ENCODE results near the gene SMR3A. TPM values are rescaled to one million over a fixed set of nuclear protein-coding genes. Genes with fewer than 3 reads are reported as not detected.

SMR3A gene
- not detected in 2 replicates for polyA plus RNA-seq (2013)

- H3K4me2 ChIP-seq (ENCODE audit: low read length) = no peak within 1 kb of the TSS
- no peaks in the 10 kb centered on the region for H3K36me3 ChIP-seq (ENCODE audit: control insufficient read depth in 1 of 2, insufficient read depth in 2 of 2, low read length in 2 of 2)
- no peak within 1 kb of the TSS for H4K91ac ChIP-seq (ENCODE audit: low read depth, low read length)
- no peak within 1 kb of the TSS for H4K8ac ChIP-seq (ENCODE audit: low read depth, low read length)
- H3K27me3 ChIP-seq (ENCODE audit: insufficient read depth, low read length) = no peaks in the 10 kb centered on the region
- no peak within 1 kb of the TSS for H2BK12ac ChIP-seq (ENCODE audit: low read length)
- H3K27ac ChIP-seq (ENCODE audit: low read depth, low read length) = no peak within 1 kb of the TSS
- no peak within 1 kb of the TSS for H3K9ac ChIP-seq (ENCODE audit: low read length)
- no peak within 1 kb of the TSS for H3K18ac ChIP-seq (ENCODE audit: low read length)
- H3K23ac ChIP-seq (ENCODE audit: low read length) = no peak within 1 kb of the TSS
- no peak within 1 kb of the TSS for H2AK5ac ChIP-seq (ENCODE audit: low read length)
- H3K4me3 ChIP-seq (ENCODE audit: low read depth, low read length) = no peak within 1 kb of the TSS
- H3K79me1 ChIP-seq (ENCODE audit: low read length) = no peaks in the 10 kb centered on the region
- H2BK120ac ChIP-seq (ENCODE audit: insufficient read depth, low read length, poor library complexity) = no peak within 1 kb of the TSS
- H3K4ac ChIP-seq (ENCODE audit: low read depth, low read length) = no peak within 1 kb of the TSS
- H2BK5ac ChIP-seq (ENCODE audit: low read depth, low read length, poor library complexity) = no peak within 1 kb of the TSS
- H4K12ac ChIP-seq (ENCODE audit: low read depth, low read length) = no peak within 1 kb of the TSS
- H3K4me1 ChIP-seq (ENCODE audit: control insufficient read depth in 1 of 2, insufficient read depth in 2 of 2, low read length in 2 of 2) = no peaks in the 10 kb centered on the region
- no peak for DNase-seq
- no peak within 1 kb of the TSS for H3K14ac ChIP-seq (ENCODE audit: low read length)
- WGBS (ENCODE audit: extremely low coverage, insufficient coverage, insufficient read length) = no CpG with 5 or more reads among the region's 3 CpGs
- H3K9me3 ChIP-seq (ENCODE audit: insufficient read depth, low read depth, low read length) = no peaks in the 10 kb centered on the region
- no peaks in the 10 kb centered on the region for H3K79me2 ChIP-seq (ENCODE audit: control insufficient read depth, insufficient read depth, low read length, poor library complexity)
- no peak within 1 kb of the TSS for H2AFZ ChIP-seq (ENCODE audit: insufficient read depth, low read length, poor library complexity)
Measured at GRCh38 chr4:70360460-70360859, at the start of gene SMR3A. SMR3A (plus strand) TSS chr4:70360760; CDS start chr4:70362116, 1,356 bp downstream.

GRCh38 chr4:70313736-70314135 is 46.8 kb upstream of the SMR3A start:
- Histone ChIP-seq H3K14ac (ENCODE audit: low read length) (no peak overlapping the region), H2BK5ac (ENCODE audit: low read depth, low read length, poor library complexity) (no peak overlapping the region), H4K91ac (ENCODE audit: low read depth, low read length) (no peak overlapping the region)

GRCh38 chr4:70315928-70316327 is 44.6 kb upstream of the SMR3A start:
- Histone ChIP-seq H3K4me1 (ENCODE audit: control insufficient read depth in 1 of 2, insufficient read depth in 2 of 2, low read length in 2 of 2) (no peaks in the 10 kb centered on the region), H3K23ac (ENCODE audit: low read length) (no peak overlapping the region), H3K36me3 (ENCODE audit: control insufficient read depth in 1 of 2, insufficient read depth in 2 of 2, low read length in 2 of 2) (no peaks in the 10 kb centered on the region), H3K79me1 (ENCODE audit: low read length) (no peaks in the 10 kb centered on the region), H3K9ac (ENCODE audit: low read length) (no peak overlapping the region), H2BK12ac (ENCODE audit: low read length) (no peak overlapping the region), H3K27me3 (ENCODE audit: insufficient read depth, low read length) (no peaks in the 10 kb centered on the region), H3K4me3 (ENCODE audit: low read depth, low read length) (no peak overlapping the region), H3K79me2 (ENCODE audit: control insufficient read depth, insufficient read depth, low read length, poor library complexity) (no peaks in the 10 kb centered on the region), H3K4me2 (ENCODE audit: low read length) (no peak overlapping the region), H4K8ac (ENCODE audit: low read depth, low read length) (no peak overlapping the region), H3K14ac (ENCODE audit: low read length) (no peak overlapping the region), H3K9me3 (ENCODE audit: insufficient read depth, low read depth, low read length) (no peaks in the 10 kb centered on the region), H2BK120ac (ENCODE audit: insufficient read depth, low read length, poor library complexity) (no peak overlapping the region), H2AK5ac (ENCODE audit: low read length) (no peak overlapping the region), H3K27ac (ENCODE audit: low read depth, low read length) (no peak overlapping the region), H2AFZ (ENCODE audit: insufficient read depth, low read length, poor library complexity) (no peak overlapping the region), H2BK5ac (ENCODE audit: low read depth, low read length, poor library complexity) (no peak overlapping the region), H4K91ac (ENCODE audit: low read depth, low read length) (no peak overlapping the region), H3K18ac (ENCODE audit: low read length) (no peak overlapping the region), H4K12ac (ENCODE audit: low read depth, low read length) (no peak overlapping the region), H3K4ac (ENCODE audit: low read depth, low read length) (no peak overlapping the region)
- no CpG with 5 or more reads among the region's 1 CpG for WGBS (ENCODE audit: extremely low coverage, insufficient coverage, insufficient read length)
- no peak for DNase-seq

More at GRCh38 chr4:70313736-70314135, 46.8 kb upstream of the SMR3A start:
- Histone ChIP-seq H3K27ac (ENCODE audit: low read depth, low read length) (no peak overlapping the region), H3K4me2 (ENCODE audit: low read length) (no peak overlapping the region), H3K9me3 (ENCODE audit: insufficient read depth, low read depth, low read length) (no peaks in the 10 kb centered on the region), H3K79me1 (ENCODE audit: low read length) (no peaks in the 10 kb centered on the region), H3K36me3 (ENCODE audit: control insufficient read depth in 1 of 2, insufficient read depth in 2 of 2, low read length in 2 of 2) (no peaks in the 10 kb centered on the region), H3K9ac (ENCODE audit: low read length) (no peak overlapping the region), H3K4me3 (ENCODE audit: low read depth, low read length) (no peak overlapping the region), H2BK120ac (ENCODE audit: insufficient read depth, low read length, poor library complexity) (no peak overlapping the region), H3K27me3 (ENCODE audit: insufficient read depth, low read length) (no peaks in the 10 kb centered on the region), H3K18ac (ENCODE audit: low read length) (no peak overlapping the region), H4K8ac (ENCODE audit: low read depth, low read length) (no peak overlapping the region), H4K12ac (ENCODE audit: low read depth, low read length) (no peak overlapping the region), H2AFZ (ENCODE audit: insufficient read depth, low read length, poor library complexity) (no peak overlapping the region), H2AK5ac (ENCODE audit: low read length) (no peak overlapping the region), H3K79me2 (ENCODE audit: control insufficient read depth, insufficient read depth, low read length, poor library complexity) (no peaks in the 10 kb centered on the region), H3K23ac (ENCODE audit: low read length) (no peak overlapping the region), H3K4me1 (ENCODE audit: control insufficient read depth in 1 of 2, insufficient read depth in 2 of 2, low read length in 2 of 2) (no peaks in the 10 kb centered on the region), H2BK12ac (ENCODE audit: low read length) (no peak overlapping the region), H3K4ac (ENCODE audit: low read depth, low read length) (no peak overlapping the region)
- DNase-seq = no peak

DNA sequence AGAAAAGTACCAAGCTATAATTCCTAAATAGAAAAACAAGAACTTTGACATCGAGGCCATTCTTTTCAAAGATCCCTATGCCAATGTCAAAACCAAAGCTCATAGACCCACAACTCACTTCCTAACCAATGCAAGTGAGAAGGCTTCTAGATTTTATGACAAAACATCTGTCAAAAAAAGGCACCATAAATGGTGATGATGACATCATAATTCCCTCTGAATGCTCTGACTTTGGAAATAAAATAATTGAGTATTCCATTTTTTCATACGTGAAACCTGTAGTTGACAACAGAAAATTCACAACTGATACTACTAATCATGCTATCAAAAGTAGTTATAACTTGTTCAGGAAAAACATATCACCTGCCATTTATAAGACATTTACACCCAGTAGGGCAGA is 34.5 kb upstream of the SMR3A start:
- H3K23ac ChIP-seq (ENCODE audit: low read length) = no peak overlapping the region
- H3K27me3 ChIP-seq (ENCODE audit: insufficient read depth, low read length) = no peaks in the 10 kb centered on the region
- no peak overlapping the region for H2AFZ ChIP-seq (ENCODE audit: insufficient read depth, low read length, poor library complexity)
- no peak overlapping the region for H2BK5ac ChIP-seq (ENCODE audit: low read depth, low read length, poor library complexity)
- H3K79me1 ChIP-seq (ENCODE audit: low read length) = no peaks in the 10 kb centered on the region
- no peak overlapping the region for H3K9ac ChIP-seq (ENCODE audit: low read length)
- no peak overlapping the region for H2BK12ac ChIP-seq (ENCODE audit: low read length)
- H2BK120ac ChIP-seq (ENCODE audit: insufficient read depth, low read length, poor library complexity) = no peak overlapping the region
- no peak overlapping the region for H2AK5ac ChIP-seq (ENCODE audit: low read length)
- no peak overlapping the region for H3K27ac ChIP-seq (ENCODE audit: low read depth, low read length)
- H3K79me2 ChIP-seq (ENCODE audit: control insufficient read depth, insufficient read depth, low read length, poor library complexity) = no peaks in the 10 kb centered on the region
- no peak overlapping the region for H4K12ac ChIP-seq (ENCODE audit: low read depth, low read length)
- no peak overlapping the region for H4K8ac ChIP-seq (ENCODE audit: low read depth, low read length)
- no peak overlapping the region for H3K4me3 ChIP-seq (ENCODE audit: low read depth, low read length)
- H3K4me2 ChIP-seq (ENCODE audit: low read length) = no peak overlapping the region
- WGBS (ENCODE audit: extremely low coverage, insufficient coverage, insufficient read length) = no CpG with 5 or more reads among the region's 2 CpGs
- no peak overlapping the region for H3K4ac ChIP-seq (ENCODE audit: low read depth, low read length)
- DNase-seq = no peak
- H4K91ac ChIP-seq (ENCODE audit: low read depth, low read length) = no peak overlapping the region
- H3K4me1 ChIP-seq (ENCODE audit: control insufficient read depth in 1 of 2, insufficient read depth in 2 of 2, low read length in 2 of 2) = no peaks in the 10 kb centered on the region
- H3K14ac ChIP-seq (ENCODE audit: low read length) = no peak overlapping the region
- no peaks in the 10 kb centered on the region for H3K36me3 ChIP-seq (ENCODE audit: control insufficient read depth in 1 of 2, insufficient read depth in 2 of 2, low read length in 2 of 2)
- no peak overlapping the region for H3K18ac ChIP-seq (ENCODE audit: low read length)
- H3K9me3 ChIP-seq (ENCODE audit: insufficient read depth, low read depth, low read length) = no peaks in the 10 kb centered on the region

All from trophoblast cell (in vitro differentiated cells and primary cell).